Measurements from ENCODE around the gene ANKFN1. TPM values are rescaled to one million over a fixed set of nuclear protein-coding genes. Genes with fewer than 3 reads are reported as not detected.

The ANKFN1 gene
- polyA plus RNA-seq, 3 donors, result not detected

DNA sequence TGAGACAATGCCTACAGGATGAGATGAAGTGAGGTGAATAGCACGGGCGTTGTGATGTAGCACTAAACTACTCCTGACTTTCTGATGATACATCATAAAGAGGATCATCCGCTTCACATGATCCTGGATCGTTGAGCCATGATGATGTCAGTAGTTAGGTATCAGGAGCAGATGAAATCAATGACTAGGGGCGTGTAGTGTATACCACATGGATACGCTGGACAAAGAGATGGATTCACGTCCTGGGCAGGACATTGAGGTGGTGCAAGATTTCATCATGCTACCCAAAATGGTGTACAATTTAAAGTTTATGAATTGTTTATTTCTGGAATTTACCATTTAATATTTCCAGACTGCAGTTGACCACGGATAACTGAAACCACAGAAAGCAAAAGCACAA is 156.6 kb downstream of the ANKFN1 start:
- no peaks in the 10 kb centered on the region for H3K36me3 ChIP-seq (replicated peaks in 1 of 2; ENCODE audit: control insufficient read depth in 1 of 2, insufficient read depth in 2 of 2, low read length in 2 of 2)
- H3K79me2 ChIP-seq (ENCODE audit: insufficient read depth, low read length), result no peaks in the 10 kb centered on the region
- H3K4me1 Mint-ChIP-seq, result peaks cover 50% of the 10 kb centered on the region
- peaks cover 45 to 54% of the 10 kb centered on the region in 2 donors for H3K4me1 ChIP-seq (ENCODE audit: control insufficient read depth in 1 of 2, insufficient read depth in 2 of 2, low read length in 2 of 2)
- no peak overlapping the region for H3K4me3 Mint-ChIP-seq
- WGBS (ENCODE audit: insufficient coverage), result 78% methylated on average over 4 of the region's 8 CpGs
- H3K4me3 ChIP-seq (replicated peaks in 1 of 3; ENCODE audit: low read depth in 2 of 3, low read length in 3 of 3), result no peak overlapping the region
- peaks cover 0 to 6% (median 2%) of the 10 kb centered on the region in 7 donors for H3K9me3 Mint-ChIP-seq
- peak in 1 of 3 donors; percentile 15 for DNase-seq
- peak overlapping the region in 1 of 2 donors; percentile 67 for H3K27ac ChIP-seq (ENCODE audit: low read depth in 1 of 2, low read length in 2 of 2)
- no peak overlapping the region for H2AFZ ChIP-seq (ENCODE audit: insufficient read depth, low read depth, low read length, poor library complexity, severe bottlenecking)
- no peaks in the 10 kb centered on the region for H3K9me3 ChIP-seq (replicated peaks in 1 of 2; ENCODE audit: control insufficient read depth in 1 of 2, insufficient read depth in 1 of 2, low read length in 2 of 2)
- H3K27me3 Mint-ChIP-seq (ENCODE audit: low read depth in 3 of 3), result no peaks in the 10 kb centered on the region
- no peak overlapping the region for H3K4me2 ChIP-seq (replicated peaks; ENCODE audit: extremely low read depth, low read length, poor library complexity, severe bottlenecking)
- TF ChIP-seq, protein P1, sequence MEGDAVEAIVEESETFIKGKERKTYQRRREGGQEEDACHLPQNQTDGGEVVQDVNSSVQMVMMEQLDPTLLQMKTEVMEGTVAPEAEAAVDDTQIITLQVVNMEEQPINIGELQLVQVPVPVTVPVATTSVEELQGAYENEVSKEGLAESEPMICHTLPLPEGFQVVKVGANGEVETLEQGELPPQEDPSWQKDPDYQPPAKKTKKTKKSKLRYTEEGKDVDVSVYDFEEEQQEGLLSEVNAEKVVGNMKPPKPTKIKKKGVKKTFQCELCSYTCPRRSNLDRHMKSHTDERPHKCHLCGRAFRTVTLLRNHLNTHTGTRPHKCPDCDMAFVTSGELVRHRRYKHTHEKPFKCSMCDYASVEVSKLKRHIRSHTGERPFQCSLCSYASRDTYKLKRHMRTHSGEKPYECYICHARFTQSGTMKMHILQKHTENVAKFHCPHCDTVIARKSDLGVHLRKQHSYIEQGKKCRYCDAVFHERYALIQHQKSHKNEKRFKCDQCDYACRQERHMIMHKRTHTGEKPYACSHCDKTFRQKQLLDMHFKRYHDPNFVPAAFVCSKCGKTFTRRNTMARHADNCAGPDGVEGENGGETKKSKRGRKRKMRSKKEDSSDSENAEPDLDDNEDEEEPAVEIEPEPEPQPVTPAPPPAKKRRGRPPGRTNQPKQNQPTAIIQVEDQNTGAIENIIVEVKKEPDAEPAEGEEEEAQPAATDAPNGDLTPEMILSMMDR (IDR thresholded peaks at IDR 0.05), result no peak
- H3K27ac Mint-ChIP-seq, result peak overlapping the region; percentile 30 to 90 (median 81)
- no peak overlapping the region for H3K9ac ChIP-seq (ENCODE audit: insufficient read depth, low read length, poor library complexity, severe bottlenecking)
- H3K27me3 ChIP-seq (ENCODE audit: control insufficient read depth in 2 of 2, insufficient read depth in 2 of 2, low read length in 2 of 2), result no peaks in the 10 kb centered on the region
- H4K20me1 ChIP-seq (ENCODE audit: insufficient read depth, low read length), result no peaks in the 10 kb centered on the region
- intact Hi-C loops (cut with micrococcal nuclease), result no loop called here
- no peaks in the 10 kb centered on the region for H3K36me3 Mint-ChIP-seq

DNA sequence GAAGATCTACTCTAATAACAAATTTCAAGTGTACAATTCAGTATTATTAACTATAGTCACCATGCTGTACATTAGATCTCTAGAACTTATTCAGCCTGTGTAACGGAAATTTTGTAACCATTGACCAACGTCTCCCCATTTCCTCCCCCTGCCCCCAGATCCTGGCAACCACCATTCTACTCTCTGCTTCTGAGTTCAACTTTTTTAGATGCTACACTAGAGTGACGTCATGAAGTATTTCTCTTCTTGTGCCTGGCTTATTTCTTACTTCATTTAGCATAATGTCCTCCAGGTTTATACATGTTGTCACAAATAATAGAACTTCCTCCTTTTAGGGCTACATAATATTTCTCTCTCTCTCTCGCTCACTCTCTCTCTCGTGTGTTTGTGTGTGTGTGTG is 157.5 kb downstream of the ANKFN1 start:
- TF ChIP-seq, protein P1 (IDR thresholded peaks at IDR 0.05), result no peak
- Histone ChIP-seq H3K79me2 (ENCODE audit: insufficient read depth, low read length) (no peaks in the 10 kb centered on the region), H3K27me3 (ENCODE audit: control insufficient read depth in 2 of 2, insufficient read depth in 2 of 2, low read length in 2 of 2) (no peaks in the 10 kb centered on the region), H4K20me1 (ENCODE audit: insufficient read depth, low read length) (no peaks in the 10 kb centered on the region), H2AFZ (ENCODE audit: insufficient read depth, low read depth, low read length, poor library complexity, severe bottlenecking) (no peak overlapping the region), H3K4me3 (replicated peaks in 1 of 3; ENCODE audit: low read depth in 2 of 3, low read length in 3 of 3) (no peak overlapping the region), H3K9ac (ENCODE audit: insufficient read depth, low read length, poor library complexity, severe bottlenecking) (no peak overlapping the region), H3K27ac (ENCODE audit: low read depth in 1 of 2, low read length in 2 of 2) (peak overlapping the region in 1 of 2 donors; percentile 67), H3K4me1 (ENCODE audit: control insufficient read depth in 1 of 2, insufficient read depth in 2 of 2, low read length in 2 of 2) (peaks cover 42 to 49% of the 10 kb centered on the region in 2 donors), H3K36me3 (replicated peaks in 1 of 2; ENCODE audit: control insufficient read depth in 1 of 2, insufficient read depth in 2 of 2, low read length in 2 of 2) (no peaks in the 10 kb centered on the region), H3K4me2 (replicated peaks; ENCODE audit: extremely low read depth, low read length, poor library complexity, severe bottlenecking) (peak overlapping the region; percentile 4), H3K9me3 (replicated peaks in 1 of 2; ENCODE audit: control insufficient read depth in 1 of 2, insufficient read depth in 1 of 2, low read length in 2 of 2) (no peaks in the 10 kb centered on the region)
- intact Hi-C loops (cut with micrococcal nuclease), result no loop called here
- no peaks in the 10 kb centered on the region for H3K36me3 Mint-ChIP-seq
- H3K27ac Mint-ChIP-seq, result peak overlapping the region; percentile 37 to 90 (median 84)
- peak; percentile 75 to 85 (median 80) for DNase-seq
- peaks cover 0 to 6% (median 2%) of the 10 kb centered on the region in 7 donors for H3K9me3 Mint-ChIP-seq
- peaks cover 49% of the 10 kb centered on the region for H3K4me1 Mint-ChIP-seq
- H3K27me3 Mint-ChIP-seq (ENCODE audit: low read depth in 3 of 3), result no peaks in the 10 kb centered on the region
- WGBS (ENCODE audit: insufficient coverage), result 4% methylated on average over 3 of the region's 5 CpGs
- no peak overlapping the region for H3K4me3 Mint-ChIP-seq
